Stimulated activated naive B cell treated with anti-CD40 and anti-IgM and Interleukin-4, amounts not matched to agents 10 μg/mL and 1 μg/mL and 100 μg/mL, for 72 hours (primary cell): ENCODE results near the gene ZC3H15.
A peak's percentile ranks its signal among the peaks of the same experiment; 100 is the strongest.
"Not testable (repeated sequence)": the region's sequence is repeated elsewhere in the genome, so short reads cannot be mapped to it uniquely, and the experiment has no call there.

ENCODE experiments used
- ATAC-seq, 2 donors: fragments of 150-1000 bp; cut with Tn5 transposase; replicated peaks; 2 replicates each; pipeline ENCODE4 v1.10.0; 2021; ENCODE audit warnings: moderate library complexity in 1 of 2
- DNase-seq: peaks from one replicate; pipeline ENCODE4 v3.0.0; 2021
- H3K27ac Mint-ChIP-seq: one replicate; pipeline ENCODE4 v1.8.0; 2022; ENCODE audit warnings: mild to moderate bottlenecking, mixed read lengths
- H3K27me3 Mint-ChIP-seq, 2 donors: one replicate each; pipeline ENCODE4 v1.8.0; 2022; ENCODE audit warnings: mixed read lengths in 2 of 2
- H3K36me3 Mint-ChIP-seq, 2 donors: one replicate each; pipeline ENCODE4 v1.8.0; 2022; ENCODE audit warnings: mixed read lengths in 2 of 2, mild to moderate bottlenecking in 1 of 2
- H3K4me1 Mint-ChIP-seq, 2 donors: one replicate each; pipeline ENCODE4 v1.8.0; 2022; ENCODE audit warnings: mixed read lengths in 2 of 2, mild to moderate bottlenecking in 1 of 2
- H3K4me3 Mint-ChIP-seq, 2 donors: one replicate each; pipeline ENCODE4 v1.8.0; 2022; ENCODE audit warnings: mild to moderate bottlenecking in 2 of 2, mixed read lengths in 2 of 2, moderate library complexity in 1 of 2
- H3K9me3 Mint-ChIP-seq, 2 donors: one replicate each; pipeline ENCODE4 v1.8.0; 2022; ENCODE audit warnings: mixed read lengths in 2 of 2, mild to moderate bottlenecking in 1 of 2

ZC3H15 gene

GRCh38 chr2:186472722-186473493 is 13.2 kb upstream of the ZC3H15 start:
- H3K9me3 Mint-ChIP-seq, ATAC-seq: not testable (repeated sequence)

GRCh38 chr2:186474239-186474638 is 11.8 kb upstream of the ZC3H15 start:
- not testable (repeated sequence) for H3K4me1 Mint-ChIP-seq, H3K27ac Mint-ChIP-seq, H3K4me3 Mint-ChIP-seq, H3K27me3 Mint-ChIP-seq, ATAC-seq, DNase-seq, H3K9me3 Mint-ChIP-seq
- peaks cover 13 to 15% of the 10 kb centered on the region in 2 donors for H3K36me3 Mint-ChIP-seq

More at GRCh38 chr2:186472722-186473493, 13.2 kb upstream of the ZC3H15 start:
- not testable (repeated sequence) for H3K27me3 Mint-ChIP-seq, H3K4me1 Mint-ChIP-seq, H3K4me3 Mint-ChIP-seq, DNase-seq, H3K27ac Mint-ChIP-seq
- H3K36me3 Mint-ChIP-seq: peaks cover 14 to 16% of the 10 kb centered on the region in 2 donors

GRCh38 chr2:186477790-186478189 is 8.3 kb upstream of the ZC3H15 start:
- DNase-seq (peak; percentile 13), ATAC-seq (peak; percentile 98 to 99)
- Mint-ChIP-seq H3K27me3 (no peaks in the 10 kb centered on the region), H3K4me3 (no peak overlapping the region), H3K27ac (peak overlapping the region; percentile 2), H3K9me3 (peaks cover 0 to 2% of the 10 kb centered on the region in 2 donors), H3K36me3 (peaks cover 9 to 14% of the 10 kb centered on the region in 2 donors), H3K4me1 (peaks cover 10 to 20% of the 10 kb centered on the region in 2 donors)

- peaks cover 8 to 14% of the 10 kb centered on the region in 2 donors for H3K36me3 Mint-ChIP-seq
- peak overlapping the region; percentile 31 for H3K27ac Mint-ChIP-seq
- peaks cover 14 to 29% of the 10 kb centered on the region in 2 donors for H3K4me1 Mint-ChIP-seq
- H3K27me3 Mint-ChIP-seq: no peaks in the 10 kb centered on the region
- DNase-seq: no peak
- H3K9me3 Mint-ChIP-seq: peaks cover 0 to 2% of the 10 kb centered on the region in 2 donors
- no peak overlapping the region for H3K4me3 Mint-ChIP-seq
- no peak for ATAC-seq
Measured at GRCh38 chr2:186480991-186481390, 5.1 kb upstream of the ZC3H15 start.

GRCh38 chr2:186484062-186484735 is 1.9 kb upstream of the ZC3H15 start:
- Mint-ChIP-seq H3K9me3 (no peaks in the 10 kb centered on the region), H3K4me3 (peak overlapping the region; percentile 68 to 81), H3K4me1 (peaks cover 21 to 42% of the 10 kb centered on the region in 2 donors), H3K36me3 (peaks cover 22 to 27% of the 10 kb centered on the region in 2 donors), H3K27me3 (no peaks in the 10 kb centered on the region), H3K27ac (peak overlapping the region; percentile 91)
- no peak for DNase-seq
- peak in 1 of 2 donors; percentile 12 for ATAC-seq

- peak overlapping the region; percentile 98 for H3K27ac Mint-ChIP-seq
- no peaks in the 10 kb centered on the region for H3K9me3 Mint-ChIP-seq
- peaks cover 26 to 56% of the 10 kb centered on the region in 2 donors for H3K4me1 Mint-ChIP-seq
- H3K27me3 Mint-ChIP-seq: no peaks in the 10 kb centered on the region
- peak overlapping the region; percentile 90 to 91 for H3K4me3 Mint-ChIP-seq
- DNase-seq (no peak), ATAC-seq (peak; percentile 47 to 51)
- peaks cover 22 to 34% of the 10 kb centered on the region in 2 donors for H3K36me3 Mint-ChIP-seq
Measured at GRCh38 chr2:186485576-186485870, 537 bp upstream of the ZC3H15 start.

GRCh38 chr2:186486651-186487647 is 889 bp downstream of the ZC3H15 start:
- DNase-seq: no peak
- Mint-ChIP-seq H3K36me3 (peaks cover 16 to 29% of the 10 kb centered on the region in 2 donors), H3K9me3 (no peaks in the 10 kb centered on the region), H3K4me1 (peaks cover 32 to 61% of the 10 kb centered on the region in 2 donors), H3K27me3 (no peaks in the 10 kb centered on the region), H3K27ac (peak overlapping the region; percentile 98), H3K4me3 (peak overlapping the region; percentile 90 to 91)
- ATAC-seq: no peak

GRCh38 chr2:186493564-186494085 is 7.6 kb downstream of the ZC3H15 start:
- Mint-ChIP-seq H3K9me3 (no peaks in the 10 kb centered on the region), H3K4me3 (no peak overlapping the region), H3K27me3 (no peaks in the 10 kb centered on the region), H3K4me1 (peaks cover 37 to 58% of the 10 kb centered on the region in 2 donors), H3K36me3 (peaks cover 14 to 41% of the 10 kb centered on the region in 2 donors), H3K27ac (no peak overlapping the region)
- DNase-seq (no peak), ATAC-seq (no peak)

GRCh38 chr2:186496401-186496800 is 10.3 kb downstream of the ZC3H15 start:
- Mint-ChIP-seq H3K4me1 (peaks cover 27 to 30% of the 10 kb centered on the region in 2 donors), H3K27me3 (no peaks in the 10 kb centered on the region), H3K36me3 (peaks cover 17 to 46% of the 10 kb centered on the region in 2 donors), H3K27ac (no peak overlapping the region), H3K9me3 (no peaks in the 10 kb centered on the region), H3K4me3 (no peak overlapping the region)
- no peak for ATAC-seq
- DNase-seq: no peak

- Mint-ChIP-seq H3K36me3 (peaks cover 19 to 50% of the 10 kb centered on the region in 2 donors), H3K9me3 (no peaks in the 10 kb centered on the region), H3K4me3 (no peak overlapping the region), H3K27ac (no peak overlapping the region), H3K4me1 (peaks cover 16 to 20% of the 10 kb centered on the region in 2 donors), H3K27me3 (no peaks in the 10 kb centered on the region)
- ATAC-seq (no peak), DNase-seq (no peak)
Measured at GRCh38 chr2:186497928-186498327, 11.9 kb downstream of the ZC3H15 start.

- peaks cover 9 to 17% of the 10 kb centered on the region in 2 donors for H3K4me1 Mint-ChIP-seq
- H3K9me3 Mint-ChIP-seq: no peaks in the 10 kb centered on the region
- peak overlapping the region; percentile 15 for H3K27ac Mint-ChIP-seq
- no peak overlapping the region for H3K4me3 Mint-ChIP-seq
- no peaks in the 10 kb centered on the region for H3K27me3 Mint-ChIP-seq
- DNase-seq (no peak), ATAC-seq (no peak)
- peaks cover 19 to 46% of the 10 kb centered on the region in 2 donors for H3K36me3 Mint-ChIP-seq
Measured at GRCh38 chr2:186498834-186499233, 12.8 kb downstream of the ZC3H15 start.

- Mint-ChIP-seq H3K27me3 (no peaks in the 10 kb centered on the region), H3K9me3 (no peaks in the 10 kb centered on the region), H3K4me1 (peaks cover 9 to 11% of the 10 kb centered on the region in 2 donors), H3K36me3 (peaks cover 26 to 56% of the 10 kb centered on the region in 2 donors), H3K4me3 (no peak overlapping the region), H3K27ac (no peak overlapping the region)
- DNase-seq (no peak), ATAC-seq (no peak)
Measured at GRCh38 chr2:186503827-186504606, 18.0 kb downstream of the ZC3H15 start.

GRCh38 chr2:186508263-186508662 is 22.2 kb downstream of the ZC3H15 start:
- ATAC-seq: no peak
- Mint-ChIP-seq H3K36me3 (peaks cover 12 to 32% of the 10 kb centered on the region in 2 donors), H3K27ac (no peak overlapping the region), H3K27me3 (no peaks in the 10 kb centered on the region), H3K4me1 (peaks cover 4 to 11% of the 10 kb centered on the region in 2 donors), H3K4me3 (no peak overlapping the region), H3K9me3 (no peaks in the 10 kb centered on the region)
- no peak for DNase-seq
